Keratinocyte (primary cell): Measurements from ENCODE around the gene LAMA2. TPM values are rescaled to one million over a fixed set of nuclear protein-coding genes. Genes with fewer than 3 reads are reported as not detected.
"Not testable (repeated sequence)": the region's sequence is repeated elsewhere in the genome, so short reads cannot be mapped to it uniquely, and the experiment has no call there.

Experiments used
- DNase-seq: peaks from one replicate; pipeline ENCODE4 v3.0.0-alpha.2; 2011; ENCODE audit warnings: low read depth, missing footprints, low spot score
- FAIRE-seq: peaks from 2 replicates; lab custom pipeline; 2011; peaks lifted over from hg19 to GRCh38; lab: Jason Lieb, UNC
- H2AFZ ChIP-seq: 2 replicates; pipeline ENCODE4 v1.6.0; 2012; ENCODE audit warnings: low read length, control low read depth, inconsistent platforms; ENCODE audit not compliant: control insufficient read depth
- H3K27ac ChIP-seq: 2 replicates; pipeline ENCODE4 v1.5.1; 2011; ENCODE audit warnings: low read length; ENCODE audit not compliant: control insufficient read depth, insufficient read depth
- H3K27me3 ChIP-seq: 3 replicates; pipeline ENCODE4 v1.6.0; 2011; ENCODE audit warnings: low read length; ENCODE audit not compliant: control insufficient read depth, insufficient read depth; ENCODE audit errors: extremely low read depth
- H3K36me3 ChIP-seq, 2 experiments: 2 replicates in 1 of 2; 3 replicates in 1 of 2; pipeline ENCODE4 v1.5.1; 2011; ENCODE audit warnings: low read length in 2 of 2, mild to moderate bottlenecking in 1 of 2; ENCODE audit not compliant: control insufficient read depth in 2 of 2, insufficient read depth in 2 of 2; ENCODE audit errors: extremely low read depth in 1 of 2
- H3K4me1 ChIP-seq: 3 replicates; pipeline ENCODE4 v1.5.1; 2011; ENCODE audit warnings: low read length; ENCODE audit not compliant: control insufficient read depth, insufficient read depth; ENCODE audit errors: extremely low read depth
- H3K4me2 ChIP-seq: 3 replicates; pipeline ENCODE4 v1.6.0; 2011; ENCODE audit warnings: low read depth, low read length; ENCODE audit not compliant: control insufficient read depth, insufficient read depth; ENCODE audit errors: extremely low read depth
- H3K4me3 ChIP-seq, 3 experiments: fragments of 200-600 bp in 1 of 3; sonication (generic) in 1 of 3; 2 replicates in 2 of 3; 3 replicates in 1 of 3; pipeline ENCODE4 v1.5.1; 2011 to 2016; ENCODE audit warnings: low read length in 3 of 3, mild to moderate bottlenecking in 3 of 3, control low read depth in 2 of 3, inconsistent platforms in 1 of 3, low read depth in 1 of 3, mixed read lengths in 1 of 3, mixed run types in 1 of 3, moderate library complexity in 1 of 3; ENCODE audit not compliant: control insufficient read depth in 2 of 3, insufficient read depth in 2 of 3; ENCODE audit errors: extremely low read depth in 1 of 3
- H3K79me2 ChIP-seq: 2 replicates; pipeline ENCODE4 v1.6.0; 2012; ENCODE audit warnings: low read length; ENCODE audit not compliant: control insufficient read depth, insufficient read depth
- H3K9ac ChIP-seq: 3 replicates; pipeline ENCODE4 v1.6.0; 2011; ENCODE audit warnings: low read length; ENCODE audit not compliant: control insufficient read depth, insufficient read depth; ENCODE audit errors: extremely low read depth
- H3K9me1 ChIP-seq: 3 replicates; pipeline ENCODE4 v1.6.0; 2011; ENCODE audit warnings: low read length; ENCODE audit not compliant: control insufficient read depth, insufficient read depth; ENCODE audit errors: extremely low read depth
- H3K9me3 ChIP-seq: 2 replicates; pipeline ENCODE4 v1.5.1; 2012; ENCODE audit warnings: low read depth, low read length; ENCODE audit not compliant: control insufficient read depth
- H4K20me1 ChIP-seq: 3 replicates; pipeline ENCODE4 v1.6.0; 2011; ENCODE audit warnings: low read length; ENCODE audit not compliant: control insufficient read depth, insufficient read depth; ENCODE audit errors: extremely low read depth
- EZH2 ChIP-seq: IDR thresholded peaks from one replicate; pipeline ENCODE4 v1.6.1; 2012; ENCODE audit warnings: inconsistent platforms, mild to moderate bottlenecking, low read length, moderate library complexity
- dilution Hi-C: fragments of 300-500 bp; cut with MboI; formaldehyde crosslinking; loops from one replicate; pipeline ENCODE4 v1.7.0; 2020; ENCODE audit warnings: low sequenced_read_pairs; ENCODE audit not compliant: extremely low pct_ligation_motif_present
- polyA plus RNA-seq, 5 experiments: library from polyadenylated mRNA; depleted of rRNA in 3 of 5; stranded (reverse) in 3 of 5; stranded (forward) in 1 of 5; unstranded in 1 of 5; fragments of >200 nt; gene quantifications; 1 replicate in 1 of 5; 2 replicates in 3 of 5; 3 replicates in 1 of 5; pipeline versions ENCODE4 v1.2.1 to v1.2.3, GENCODE V29; 2011 to 2012; ENCODE audit warnings: missing spikeins in 2 of 5, low read depth in 1 of 5, low replicate concordance in 1 of 5
- TF ChIP-seq, protein P1 (sequence below), 3 experiments: IDR thresholded peaks in 1 of 3; conservative IDR thresholded peaks in 1 of 3; optimal IDR thresholded peaks in 1 of 3; 2 replicates in 2 of 3; 3 replicates in 1 of 3; pipeline versions ENCODE3 to v1.5.1; 2011; ENCODE audit warnings: low read length in 3 of 3, mild to moderate bottlenecking in 3 of 3, moderate library complexity in 2 of 3, control low read depth in 1 of 3, inconsistent platforms in 1 of 3; ENCODE audit not compliant: insufficient read depth in 2 of 3; ENCODE audit errors: extremely low read depth in 1 of 3

Gene LAMA2
- polyA plus RNA-seq, 1 donor (not counting 4 experiments of a cell fraction or from before 2014, with no cell fraction given): 1.4 TPM

DNA sequence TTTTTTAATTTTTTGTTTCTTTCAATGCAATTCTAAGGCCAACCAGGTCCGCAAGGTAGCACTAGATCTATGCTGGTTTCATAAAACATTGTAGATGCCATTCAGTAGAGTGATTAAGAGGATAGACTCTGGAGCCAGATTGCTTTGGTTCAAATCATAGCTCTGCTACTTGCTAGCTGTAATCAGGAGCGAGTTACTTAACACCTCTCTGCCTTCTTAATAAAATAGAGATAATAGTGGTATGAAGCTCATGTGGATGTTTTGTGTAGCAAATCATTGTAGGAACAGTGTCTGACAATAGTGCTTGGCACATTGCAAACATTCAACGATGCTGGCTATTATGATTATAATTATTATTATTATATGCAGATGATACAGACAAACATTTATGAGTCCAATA lies 164.9 kb downstream of the LAMA2 start:
- Histone ChIP-seq H2AFZ (no peak overlapping the region), H3K9ac (no peak overlapping the region), H3K4me2 (no peak overlapping the region), H3K4me1 (no peaks in the 10 kb centered on the region), H3K79me2 (no peaks in the 10 kb centered on the region), H3K27me3 (no peaks in the 10 kb centered on the region), H3K9me3 (no peaks in the 10 kb centered on the region), H4K20me1 (no peaks in the 10 kb centered on the region), H3K9me1 (no peaks in the 10 kb centered on the region), H3K4me3 (no peak overlapping the region), H3K36me3 (no peaks in the 10 kb centered on the region), H3K27ac (no peak overlapping the region)
- TF ChIP-seq, protein P1, sequence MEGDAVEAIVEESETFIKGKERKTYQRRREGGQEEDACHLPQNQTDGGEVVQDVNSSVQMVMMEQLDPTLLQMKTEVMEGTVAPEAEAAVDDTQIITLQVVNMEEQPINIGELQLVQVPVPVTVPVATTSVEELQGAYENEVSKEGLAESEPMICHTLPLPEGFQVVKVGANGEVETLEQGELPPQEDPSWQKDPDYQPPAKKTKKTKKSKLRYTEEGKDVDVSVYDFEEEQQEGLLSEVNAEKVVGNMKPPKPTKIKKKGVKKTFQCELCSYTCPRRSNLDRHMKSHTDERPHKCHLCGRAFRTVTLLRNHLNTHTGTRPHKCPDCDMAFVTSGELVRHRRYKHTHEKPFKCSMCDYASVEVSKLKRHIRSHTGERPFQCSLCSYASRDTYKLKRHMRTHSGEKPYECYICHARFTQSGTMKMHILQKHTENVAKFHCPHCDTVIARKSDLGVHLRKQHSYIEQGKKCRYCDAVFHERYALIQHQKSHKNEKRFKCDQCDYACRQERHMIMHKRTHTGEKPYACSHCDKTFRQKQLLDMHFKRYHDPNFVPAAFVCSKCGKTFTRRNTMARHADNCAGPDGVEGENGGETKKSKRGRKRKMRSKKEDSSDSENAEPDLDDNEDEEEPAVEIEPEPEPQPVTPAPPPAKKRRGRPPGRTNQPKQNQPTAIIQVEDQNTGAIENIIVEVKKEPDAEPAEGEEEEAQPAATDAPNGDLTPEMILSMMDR (optimal IDR thresholded peaks at IDR 0.05 in 1 of 3, IDR thresholded peaks at IDR 0.05 in 1 of 3, conservative IDR thresholded peaks at IDR 0.05 in 1 of 3; ENCODE audit: extremely low read depth in 1 of 3, insufficient read depth in 2 of 3, low read length in 3 of 3): no peak
- no peak for TF ChIP-seq EZH2
- FAIRE-seq: no peak
- dilution Hi-C loops: no loop called here
- DNase-seq: no peak

DNA sequence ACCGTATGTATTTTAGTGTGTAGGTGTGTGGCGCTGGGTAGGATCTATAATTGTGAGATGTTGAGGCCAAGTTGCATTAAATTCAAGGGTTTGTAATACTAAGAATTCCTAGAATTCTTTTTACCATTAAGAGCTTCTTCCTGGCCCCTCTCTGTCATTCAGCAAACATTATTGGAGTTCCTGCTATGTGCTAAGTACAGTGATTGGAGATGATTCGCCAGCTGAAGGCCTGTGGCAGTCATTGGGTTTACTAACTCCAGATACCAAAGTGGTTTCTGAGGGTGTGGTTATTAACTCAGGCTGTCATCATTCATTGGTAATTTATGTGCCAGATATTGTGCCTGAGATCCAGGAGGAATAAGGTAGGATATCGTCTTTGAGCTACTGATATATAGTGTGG lies 167.1 kb downstream of the LAMA2 start:
- no peaks in the 10 kb centered on the region for H3K36me3 ChIP-seq
- H3K79me2 ChIP-seq: no peaks in the 10 kb centered on the region
- no peaks in the 10 kb centered on the region for H3K4me1 ChIP-seq
- no peaks in the 10 kb centered on the region for H3K9me1 ChIP-seq
- H3K9me3 ChIP-seq: no peaks in the 10 kb centered on the region
- no peak overlapping the region for H2AFZ ChIP-seq
- no peak overlapping the region for H3K4me3 ChIP-seq
- H4K20me1 ChIP-seq: no peaks in the 10 kb centered on the region
- H3K9ac ChIP-seq: no peak overlapping the region
- dilution Hi-C loops: no loop called here
- H3K4me2 ChIP-seq: no peak overlapping the region
- TF ChIP-seq EZH2: no peak
- TF ChIP-seq, protein P1 (optimal IDR thresholded peaks at IDR 0.05 in 1 of 3, IDR thresholded peaks at IDR 0.05 in 1 of 3, conservative IDR thresholded peaks at IDR 0.05 in 1 of 3; ENCODE audit: extremely low read depth in 1 of 3, insufficient read depth in 2 of 3, low read length in 3 of 3): no peak
- DNase-seq (no peak), FAIRE-seq (peak; percentile 39)
- H3K27ac ChIP-seq: no peak overlapping the region
- H3K27me3 ChIP-seq: no peaks in the 10 kb centered on the region

DNA sequence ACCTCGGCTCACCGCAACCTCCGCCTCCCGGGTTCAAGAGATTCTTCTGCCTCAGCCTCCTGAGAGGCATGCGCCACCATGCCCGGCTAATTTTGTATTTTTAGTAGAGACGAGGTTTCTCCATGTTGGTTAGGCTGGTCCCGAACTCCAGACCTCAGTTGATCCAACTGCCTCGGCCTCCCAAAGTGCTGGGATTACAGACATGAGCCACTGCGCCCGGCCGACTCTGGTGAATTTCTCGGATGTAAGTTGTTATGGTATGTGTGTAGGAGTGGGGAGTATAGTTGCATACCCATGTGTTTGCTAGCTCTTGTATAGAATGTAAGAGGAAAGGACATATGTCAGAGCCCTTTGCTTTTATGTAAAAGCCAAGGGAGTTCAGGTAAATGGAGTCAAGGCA lies 170.2 kb downstream of the LAMA2 start:
- H3K4me2 ChIP-seq, H3K4me3 ChIP-seq, H3K9me1 ChIP-seq, H3K27ac ChIP-seq, H3K36me3 ChIP-seq, dilution Hi-C loops, H4K20me1 ChIP-seq, H3K79me2 ChIP-seq, H2AFZ ChIP-seq, H3K9me3 ChIP-seq, H3K4me1 ChIP-seq, H3K27me3 ChIP-seq, H3K9ac ChIP-seq, DNase-seq, FAIRE-seq: not testable (repeated sequence)
